Caco-2 (cell line): ENCODE results near the gene TTYH3. TPM values are rescaled to one million over a fixed set of nuclear protein-coding genes. Genes with fewer than 3 reads are reported as not detected.

ENCODE experiments used
- BruUV-seq: library from RNA; stranded (reverse); fragments of 400-500 nt; replicated peaks from 2 replicates; lab custom pipeline; 2021; lab: Mats Ljungman, UMichigan
- CTCF ChIA-PET: fragments of 300-600 bp; sonication (Branson Sonifier 250); formaldehyde crosslinking; loops from one replicate; lab custom pipeline; 2022; ENCODE audit warnings: antibody characterized with exemption; lab: Charles Lee
- POLR2A ChIA-PET: fragments of 300-600 bp; sonication (Branson Sonifier 250); formaldehyde crosslinking; loops from one replicate; lab custom pipeline; 2022; ENCODE audit warnings: antibody characterized with exemption; lab: Charles Lee
- DNase-seq, 2 experiments: peaks; one replicate each; pipeline versions ENCODE4 v3.0.0 to v3.0.0-alpha.2; 2020 to 2022
- H3K27me3 ChIP-seq: replicated peaks from 2 replicates; pipeline ENCODE4 v1.6.0; 2011; ENCODE audit warnings: low read length; ENCODE audit not compliant: control insufficient read depth, insufficient read depth
- H3K36me3 ChIP-seq: 2 replicates; pipeline ENCODE4 v1.5.1; 2011; ENCODE audit warnings: low read length; ENCODE audit not compliant: control insufficient read depth, insufficient read depth
- H3K4me1 ChIP-seq: fragments of 250-450 bp; sonication (Bioruptor Pico); 2 replicates; pipeline ENCODE4 v1.5.1; 2020; ENCODE audit warnings: mild to moderate bottlenecking
- H3K4me3 ChIP-seq: 2 replicates; pipeline ENCODE4 v1.5.1; 2011; ENCODE audit warnings: low read depth, mild to moderate bottlenecking, control low read depth, low read length
- H3K9me3 ChIP-seq: fragments of 250-450 bp; sonication (Bioruptor Pico); 2 replicates; pipeline ENCODE4 v1.5.1; 2020; ENCODE audit warnings: mild to moderate bottlenecking, moderate library complexity
- H3K27ac Mint-ChIP-seq: one replicate; pipeline ENCODE4 v1.8.0; 2022; ENCODE audit warnings: mixed read lengths; ENCODE audit not compliant: unreplicated experiment
- H3K27me3 Mint-ChIP-seq: one replicate; pipeline ENCODE4 v1.8.0; 2022; ENCODE audit warnings: mixed read lengths; ENCODE audit not compliant: insufficient read depth, unreplicated experiment
- H3K36me3 Mint-ChIP-seq: one replicate; pipeline ENCODE4 v1.8.0; 2022; ENCODE audit warnings: mild to moderate bottlenecking, mixed read lengths; ENCODE audit not compliant: insufficient read depth, unreplicated experiment
- H3K4me1 Mint-ChIP-seq: one replicate; pipeline ENCODE4 v1.8.0; 2022; ENCODE audit warnings: low read depth, mixed read lengths; ENCODE audit not compliant: unreplicated experiment
- H3K4me3 Mint-ChIP-seq: one replicate; pipeline ENCODE4 v1.8.0; 2022; ENCODE audit warnings: mild to moderate bottlenecking, moderate library complexity, mixed read lengths; ENCODE audit not compliant: unreplicated experiment
- H3K9me3 Mint-ChIP-seq: one replicate; pipeline ENCODE4 v1.8.0; 2022; ENCODE audit warnings: mixed read lengths; ENCODE audit not compliant: unreplicated experiment
- CTCF ChIP-seq, 2 experiments: fragments of 200-600 bp in 1 of 2; IDR thresholded peaks; 1 replicate in 1 of 2; 2 replicates in 1 of 2; pipeline versions ENCODE4 v1.5.1 to v1.8.0; 2011 to 2022; ENCODE audit warnings: antibody characterized with exemption in 1 of 2, control low read depth in 1 of 2, inconsistent platforms in 1 of 2, low read depth in 1 of 2, low read length in 1 of 2, mild to moderate bottlenecking in 1 of 2, moderate library complexity in 1 of 2; ENCODE audit not compliant: insufficient read depth in 1 of 2, severe bottlenecking in 1 of 2, unreplicated experiment in 1 of 2
- intact Hi-C: fragments of 100-400 bp; cut with micrococcal nuclease; formaldehyde crosslinking; loops from one replicate; pipeline ENCODE4 v1.10.0; 2022; ENCODE audit not compliant: unreplicated experiment
- total RNA-seq: library from RNA; stranded (reverse); gene quantifications from 2 replicates; pipeline ENCODE4 v1.2.3, GENCODE V29; 2022

Gene TTYH3
- total RNA-seq, 1 experiment from 2014 or later, result 57.3 TPM

DNA sequence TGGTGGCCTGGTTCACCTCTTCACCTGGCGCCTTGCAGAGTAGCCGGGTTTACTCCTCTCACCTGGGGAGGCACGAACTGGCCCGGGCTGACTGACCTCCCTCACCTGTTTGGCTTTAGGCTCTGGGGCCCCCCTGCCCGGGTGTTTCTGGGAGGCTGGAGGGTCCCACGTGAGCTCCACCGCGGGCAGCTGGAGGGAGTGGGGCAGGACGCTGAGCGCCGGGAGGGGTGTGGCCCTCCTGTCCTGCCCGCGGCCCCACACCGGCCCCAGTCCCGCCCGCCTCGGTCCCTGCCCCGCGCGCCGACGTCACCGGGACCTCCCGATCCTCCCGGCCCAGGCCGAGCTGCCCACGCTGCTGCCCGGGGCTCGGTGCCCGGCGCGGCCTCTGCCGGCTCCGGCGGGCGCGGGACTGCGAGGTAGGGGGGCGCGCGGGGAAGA lies 56.1 kb downstream of the TTYH3 start, which contains the start of gene AMZ1:
Gene AMZ1 (plus strand): TSS at position 322 of the 438 bp plus-strand sequence. CDS start 12,250 bp downstream, outside the sequence.
- H3K27me3 Mint-ChIP-seq, result no peaks in the 10 kb centered on the region
- CTCF ChIA-PET, result interaction anchor here (0.7 kb wide), 1 partner anchor 22 kb away, joined by 3 read pairs; no protein-coding TSS in a partner anchor
- no peaks in the 10 kb centered on the region for H3K9me3 Mint-ChIP-seq
- BruUV-seq, result no TSS peak
- Histone ChIP-seq H3K9me3 (no peaks in the 10 kb centered on the region), H3K27me3 (no peaks in the 10 kb centered on the region), H3K36me3 (no peaks in the 10 kb centered on the region), H3K4me1 (no peaks in the 10 kb centered on the region), H3K4me3 (no peak within 1 kb of the TSS)
- no peaks in the 10 kb centered on the region for H3K4me1 Mint-ChIP-seq
- H3K4me3 Mint-ChIP-seq, result no peak within 1 kb of the TSS
- H3K36me3 Mint-ChIP-seq, result no peaks in the 10 kb centered on the region
- intact Hi-C loops, result no loop called here
- POLR2A ChIA-PET, result no interaction called here
- no peak within 1 kb of the TSS for H3K27ac Mint-ChIP-seq
- no peak for DNase-seq
- no peak for TF ChIP-seq CTCF (IDR thresholded peaks at IDR 0.05; ENCODE audit: insufficient read depth in 1 of 2, low read depth in 1 of 2, low read length in 1 of 2, severe bottlenecking in 1 of 2, unreplicated experiment in 1 of 2)

DNA sequence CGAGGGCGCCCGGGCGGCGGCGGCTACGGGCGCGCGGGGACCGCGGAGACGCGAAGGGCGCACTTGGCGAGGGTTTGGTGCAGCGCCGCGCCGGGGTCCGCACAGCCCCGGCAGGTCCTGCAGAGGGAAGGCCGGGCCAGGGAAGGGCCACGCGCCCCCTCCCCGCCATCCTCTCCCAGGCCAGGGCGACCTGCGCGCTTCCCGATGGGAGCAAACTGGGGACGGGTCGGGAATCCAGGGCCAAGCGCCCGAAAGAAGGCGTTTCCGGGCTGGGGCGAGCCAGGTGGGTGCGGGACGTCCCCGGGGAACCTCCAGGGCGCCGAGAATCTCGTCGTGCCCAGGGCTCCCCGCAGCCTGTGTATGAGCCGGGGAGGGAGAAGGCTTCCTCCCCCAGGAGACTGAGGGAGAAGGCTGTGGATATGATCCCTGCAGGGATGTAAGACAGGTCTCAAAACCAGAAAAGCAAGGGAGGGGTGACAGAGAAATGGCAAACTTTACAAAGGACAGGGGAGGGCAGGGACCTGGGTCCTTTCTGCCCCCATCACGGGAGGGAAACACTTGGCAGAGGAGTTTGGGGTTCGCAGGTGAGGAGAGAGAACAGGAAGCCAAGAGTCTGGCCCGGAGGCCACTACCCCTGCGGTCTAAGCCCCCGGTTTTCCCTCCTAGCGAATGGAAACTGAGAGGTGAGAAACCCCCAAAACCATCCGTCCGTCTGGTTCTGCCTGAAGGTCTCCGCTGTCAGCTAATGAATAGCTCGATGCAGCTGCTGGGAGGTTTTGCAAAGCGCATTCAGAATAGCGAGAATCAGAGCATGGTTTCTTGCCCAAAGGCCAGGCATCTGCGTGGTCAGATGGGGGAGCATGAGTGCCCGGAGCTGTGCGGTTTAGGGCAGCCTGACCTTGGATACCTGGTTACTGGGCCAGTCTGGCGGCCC lies 56.9 kb downstream of the TTYH3 start:
- no peaks in the 10 kb centered on the region for H3K36me3 ChIP-seq
- Mint-ChIP-seq H3K4me1 (no peaks in the 10 kb centered on the region), H3K4me3 (no peak overlapping the region), H3K36me3 (no peaks in the 10 kb centered on the region), H3K27ac (no peak overlapping the region), H3K9me3 (no peaks in the 10 kb centered on the region), H3K27me3 (no peaks in the 10 kb centered on the region)
- DNase-seq, result no peak
- no TSS peak for BruUV-seq
- H3K9me3 ChIP-seq, result no peaks in the 10 kb centered on the region
- H3K27me3 ChIP-seq, result no peaks in the 10 kb centered on the region
- H3K4me3 ChIP-seq, result no peak overlapping the region
- TF ChIP-seq CTCF (IDR thresholded peaks at IDR 0.05; ENCODE audit: insufficient read depth in 1 of 2, low read depth in 1 of 2, low read length in 1 of 2, severe bottlenecking in 1 of 2, unreplicated experiment in 1 of 2), result no peak
- intact Hi-C loops, result no loop called here
- POLR2A ChIA-PET, result no interaction called here
- CTCF ChIA-PET, result interaction anchor here (0.6 kb wide), 1 partner anchor 114 kb away, joined by 11 read pairs; no protein-coding TSS in a partner anchor
- H3K4me1 ChIP-seq, result no peaks in the 10 kb centered on the region

GRCh38 chr7:2689343-2689847 lies 57.6 kb downstream of the TTYH3 start:
- Mint-ChIP-seq H3K4me3 (no peak overlapping the region), H3K27me3 (no peaks in the 10 kb centered on the region), H3K27ac (no peak overlapping the region), H3K9me3 (no peaks in the 10 kb centered on the region), H3K4me1 (no peaks in the 10 kb centered on the region), H3K36me3 (no peaks in the 10 kb centered on the region)
- no peak for DNase-seq
- ChIA-PET POLR2A (no interaction called here), CTCF (interaction anchor here (0.6 kb wide), 1 partner anchor 113 kb away, joined by 11 read pairs; no protein-coding TSS in a partner anchor)
- Histone ChIP-seq H3K4me3 (no peak overlapping the region), H3K4me1 (no peaks in the 10 kb centered on the region), H3K27me3 (no peaks in the 10 kb centered on the region), H3K36me3 (no peaks in the 10 kb centered on the region), H3K9me3 (no peaks in the 10 kb centered on the region)
- BruUV-seq, result no TSS peak
- intact Hi-C loops, result no loop called here
- TF ChIP-seq CTCF (IDR thresholded peaks at IDR 0.05; ENCODE audit: insufficient read depth in 1 of 2, low read depth in 1 of 2, low read length in 1 of 2, severe bottlenecking in 1 of 2, unreplicated experiment in 1 of 2), result no peak
